Panc1 (cell line): Measurements from ENCODE around the gene TTC23. TPM values are rescaled to one million over a fixed set of nuclear protein-coding genes. Genes with fewer than 3 reads are reported as not detected.
A peak's percentile ranks its signal among the peaks of the same experiment; 100 is the strongest.

Experiments
- ATAC-seq: fragments of 200-7000 bp; cut with Tn5 transposase; 2 replicates; pipeline ENCODE4 v1.9.1; 2020; ENCODE audit warnings: mild to moderate bottlenecking, moderate library complexity
- BruUV-seq: library from RNA; stranded (reverse); fragments of 400-500 nt; replicated peaks from 2 replicates; lab custom pipeline; 2021; lab: Mats Ljungman, UMichigan
- CTCF ChIA-PET: fragments of 300-600 bp; sonication (Branson Sonifier 250); formaldehyde crosslinking; loops from one replicate; lab custom pipeline; 2022; ENCODE audit warnings: antibody characterized with exemption; lab: Charles Lee
- POLR2A ChIA-PET: fragments of 300-600 bp; sonication (Branson Sonifier 250); formaldehyde crosslinking; loops from one replicate; lab custom pipeline; 2022; ENCODE audit warnings: antibody characterized with exemption; lab: Charles Lee
- DNase-seq: peaks from one replicate; pipeline ENCODE4 v3.0.0-alpha.2; 2010; ENCODE audit warnings: low read depth, low spot score
- H3K27ac ChIP-seq: 2 replicates; pipeline ENCODE4 v1.5.1; 2011; ENCODE audit warnings: mild to moderate bottlenecking, low read length, inconsistent platforms
- H3K27me3 ChIP-seq: fragments of 200-500 bp; sonication (Bioruptor generic); 2 replicates; pipeline ENCODE4 v1.6.0; 2014; ENCODE audit warnings: low read length, inconsistent platforms; ENCODE audit not compliant: control insufficient read depth, insufficient read depth
- H3K36me3 ChIP-seq: fragments of 200-500 bp; sonication (Bioruptor generic); 2 replicates; pipeline ENCODE4 v1.5.1; 2014; ENCODE audit warnings: inconsistent platforms, mild to moderate bottlenecking, low read length, moderate library complexity; ENCODE audit not compliant: control insufficient read depth, insufficient read depth
- H3K4me1 ChIP-seq: 2 replicates; pipeline ENCODE4 v1.5.1; 2011; ENCODE audit warnings: inconsistent platforms, mild to moderate bottlenecking, low read length, moderate library complexity; ENCODE audit not compliant: control insufficient read depth, insufficient read depth
- H3K4me3 ChIP-seq, 2 experiments: 2 replicates each; pipeline ENCODE4 v1.5.1; 2011 to 2012; ENCODE audit warnings: low read depth in 2 of 2, low read length in 2 of 2, mild to moderate bottlenecking in 2 of 2, inconsistent platforms in 1 of 2, moderate library complexity in 1 of 2
- H3K9me3 ChIP-seq: fragments of 200-500 bp; sonication (Bioruptor generic); 2 replicates; pipeline ENCODE4 v1.5.1; 2014; ENCODE audit warnings: low read depth, mild to moderate bottlenecking, inconsistent platforms, low read length, moderate library complexity; ENCODE audit not compliant: control insufficient read depth, insufficient read depth
- CTCF ChIP-seq: fragments of 450-650 bp; IDR thresholded peaks from 2 replicates; pipeline ENCODE4 v1.5.1; 2017; ENCODE audit warnings: mild to moderate bottlenecking
- POLR2AphosphoS5 ChIP-seq: IDR thresholded peaks from 2 replicates; pipeline ENCODE4 v1.6.1; 2012; ENCODE audit warnings: mild to moderate bottlenecking, low read depth, low read length, moderate library complexity
- REST ChIP-seq, 2 experiments: IDR thresholded peaks; 2 replicates each; pipeline ENCODE4 v1.6.1; 2011 to 2012; ENCODE audit warnings: low read depth in 2 of 2, control low read depth in 1 of 2, low read length in 1 of 2, mild to moderate bottlenecking in 1 of 2, moderate library complexity in 1 of 2; ENCODE audit not compliant: insufficient read depth in 1 of 2
- SIN3A ChIP-seq: IDR thresholded peaks from 2 replicates; pipeline ENCODE4 v1.6.1; 2012; ENCODE audit warnings: low read depth, mild to moderate bottlenecking, low read length, moderate library complexity, borderline replicate concordance; ENCODE audit not compliant: insufficient read depth
- TCF7L2 ChIP-seq: IDR thresholded peaks from 2 replicates; pipeline ENCODE4 v1.6.1; 2011; ENCODE audit warnings: mild to moderate bottlenecking, low read depth, low read length, inconsistent platforms
- in situ Hi-C: cut with HindIII; loops from 2 replicates; pipeline ENCODE4 v1.10.0; 2016; ENCODE audit warnings: low sequenced_read_pairs, low pct_unique_long_range_greater_than_20kb
- intact Hi-C: fragments of 100-400 bp; cut with micrococcal nuclease; formaldehyde crosslinking; loops from one replicate; pipeline ENCODE4 v1.10.0; 2022; ENCODE audit not compliant: unreplicated experiment
- total RNA-seq: library from RNA; stranded (reverse); gene quantifications from one replicate; pipeline ENCODE4 v1.2.1, GENCODE V29; 2021; ENCODE audit not compliant: unreplicated experiment

Gene TTC23
- total RNA-seq, 1 experiment from 2014 or later = 21.7 TPM

GRCh38 chr15:99252326-99252725 is 2.9 kb upstream of the TTC23 start:
- in situ Hi-C loops = no loop called here
- no peak for TF ChIP-seq REST (IDR thresholded peaks at IDR 0.05; ENCODE audit: insufficient read depth in 1 of 2, low read depth in 2 of 2, low read length in 1 of 2)
- no peak for TF ChIP-seq SIN3A
- TF ChIP-seq POLR2AphosphoS5 = no peak
- no peak for TF ChIP-seq CTCF
- TF ChIP-seq TCF7L2 = no peak
- BruUV-seq = TSS peak; percentile 72

GRCh38 chr15:99250857-99251841 is 1.8 kb upstream of the TTC23 start, which contains the start of gene LRRC28:
LRRC28 (plus strand) TSS chr15:99251481; CDS start chr15:99255958, 4,477 bp downstream.
- BruUV-seq = TSS peak; percentile 82
- peak; percentile 97 for ATAC-seq
- Histone ChIP-seq H3K27me3 (no peaks in the 10 kb centered on the region), H3K9me3 (no peaks in the 10 kb centered on the region), H3K4me1 (peaks cover 40% of the 10 kb centered on the region), H3K4me3 (peak within 1 kb of the TSS; percentile 87 to 96), H3K27ac (peak within 1 kb of the TSS; percentile 100), H3K36me3 (peaks cover 2% of the 10 kb centered on the region)
- in situ Hi-C loops = no loop called here
- ChIA-PET POLR2A (interaction anchor here (0.5 to 0.9 kb wide), 4 partner anchors 17 to 675 kb away, joined by 3 to 8 read pairs (median 6); no protein-coding TSS in a partner anchor), CTCF (interaction anchor here (0.7 to 1.0 kb wide), 2 partner anchors 22 to 151 kb away, joined by 3 to 4 read pairs; no protein-coding TSS in a partner anchor)
- intact Hi-C loops = no loop called here
- TF ChIP-seq POLR2AphosphoS5 (peak; percentile 99), CTCF (no peak), TCF7L2 (peak; percentile 76; the same call in 1 of the 2 replicates), REST (IDR thresholded peaks at IDR 0.05; ENCODE audit: insufficient read depth in 1 of 2, low read depth in 2 of 2, low read length in 1 of 2) (no peak), SIN3A (peak; percentile 41; the same call in 1 of the 2 replicates)
- peak; percentile 99 for DNase-seq

More at GRCh38 chr15:99252326-99252725, 2.9 kb upstream of the TTC23 start:
- Histone ChIP-seq H3K36me3 (peaks cover 7% of the 10 kb centered on the region), H3K9me3 (no peaks in the 10 kb centered on the region), H3K4me3 (peak overlapping the region; percentile 79 to 96), H3K27me3 (no peaks in the 10 kb centered on the region), H3K27ac (peak overlapping the region; percentile 97), H3K4me1 (peaks cover 40% of the 10 kb centered on the region)
- CTCF ChIA-PET = no interaction called here
- intact Hi-C loops = no loop called here
- DNase-seq (no peak), ATAC-seq (no peak)
- POLR2A ChIA-PET = no interaction called here
